Measurements from ENCODE around the gene ZSWIM6.

DNA sequence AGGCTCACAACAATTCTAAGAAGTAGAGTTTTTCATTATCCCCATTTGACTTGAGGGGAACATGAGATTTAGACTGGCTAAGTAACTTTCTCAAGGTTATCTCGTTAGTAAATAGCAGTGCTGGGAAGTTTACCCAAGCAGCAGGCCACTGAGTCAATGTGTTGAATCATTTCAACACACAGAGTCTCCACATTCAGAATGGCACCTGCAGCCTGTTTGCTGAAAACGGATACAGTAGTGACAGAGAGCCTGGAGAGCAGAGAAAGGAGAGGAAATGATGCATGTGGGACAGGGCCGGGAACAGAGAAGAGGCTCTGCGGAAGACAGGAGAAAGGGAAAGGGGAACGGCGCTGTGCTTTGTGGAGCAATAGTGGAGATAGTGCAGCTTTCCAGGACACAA lies 33.5 kb upstream of the ZSWIM6 start:
- TF ChIP-seq, protein P1, sequence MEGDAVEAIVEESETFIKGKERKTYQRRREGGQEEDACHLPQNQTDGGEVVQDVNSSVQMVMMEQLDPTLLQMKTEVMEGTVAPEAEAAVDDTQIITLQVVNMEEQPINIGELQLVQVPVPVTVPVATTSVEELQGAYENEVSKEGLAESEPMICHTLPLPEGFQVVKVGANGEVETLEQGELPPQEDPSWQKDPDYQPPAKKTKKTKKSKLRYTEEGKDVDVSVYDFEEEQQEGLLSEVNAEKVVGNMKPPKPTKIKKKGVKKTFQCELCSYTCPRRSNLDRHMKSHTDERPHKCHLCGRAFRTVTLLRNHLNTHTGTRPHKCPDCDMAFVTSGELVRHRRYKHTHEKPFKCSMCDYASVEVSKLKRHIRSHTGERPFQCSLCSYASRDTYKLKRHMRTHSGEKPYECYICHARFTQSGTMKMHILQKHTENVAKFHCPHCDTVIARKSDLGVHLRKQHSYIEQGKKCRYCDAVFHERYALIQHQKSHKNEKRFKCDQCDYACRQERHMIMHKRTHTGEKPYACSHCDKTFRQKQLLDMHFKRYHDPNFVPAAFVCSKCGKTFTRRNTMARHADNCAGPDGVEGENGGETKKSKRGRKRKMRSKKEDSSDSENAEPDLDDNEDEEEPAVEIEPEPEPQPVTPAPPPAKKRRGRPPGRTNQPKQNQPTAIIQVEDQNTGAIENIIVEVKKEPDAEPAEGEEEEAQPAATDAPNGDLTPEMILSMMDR (conservative IDR thresholded peaks at IDR 0.05), result no peak
- no peak for TF ChIP-seq ZFX (IDR thresholded peaks at IDR 0.05)

Data from C4-2B (cell line).